ENCODE measurements around the gene SPEG. TPM values are rescaled to one million over a fixed set of nuclear protein-coding genes. Genes with fewer than 3 reads are reported as not detected.

Gene SPEG
- total RNA-seq, 2 donors from 2014 or later: 2.9 to 3.6 TPM

GRCh38 chr2:219539926-219540678 lies 105.5 kb downstream of the SPEG start:
- peaks cover 37% of the 10 kb centered on the region for H3K4me1 ChIP-seq
- no peaks in the 10 kb centered on the region for H3K27me3 ChIP-seq
- H3K27ac ChIP-seq: no peak overlapping the region
- 87 to 90% methylated on average over 2 to 15 of the region's 46 CpGs for WGBS, 2 donors
- ATAC-seq (no peak), DNase-seq (no peak)
- peaks cover 0 to 18% of the 10 kb centered on the region in 2 donors for H3K36me3 ChIP-seq (replicated peaks in 1 of 2; ENCODE audit: insufficient read depth in 1 of 2, low read depth in 2 of 2)
- no peak overlapping the region for H3K4me3 ChIP-seq
- no peaks in the 10 kb centered on the region for H3K9me3 ChIP-seq
- intact Hi-C loops (cut with DNase I): loop anchor here (5.0 kb wide), 1 partner anchor 97 kb away; no protein-coding TSS in a partner anchor
- TF ChIP-seq, protein P1, sequence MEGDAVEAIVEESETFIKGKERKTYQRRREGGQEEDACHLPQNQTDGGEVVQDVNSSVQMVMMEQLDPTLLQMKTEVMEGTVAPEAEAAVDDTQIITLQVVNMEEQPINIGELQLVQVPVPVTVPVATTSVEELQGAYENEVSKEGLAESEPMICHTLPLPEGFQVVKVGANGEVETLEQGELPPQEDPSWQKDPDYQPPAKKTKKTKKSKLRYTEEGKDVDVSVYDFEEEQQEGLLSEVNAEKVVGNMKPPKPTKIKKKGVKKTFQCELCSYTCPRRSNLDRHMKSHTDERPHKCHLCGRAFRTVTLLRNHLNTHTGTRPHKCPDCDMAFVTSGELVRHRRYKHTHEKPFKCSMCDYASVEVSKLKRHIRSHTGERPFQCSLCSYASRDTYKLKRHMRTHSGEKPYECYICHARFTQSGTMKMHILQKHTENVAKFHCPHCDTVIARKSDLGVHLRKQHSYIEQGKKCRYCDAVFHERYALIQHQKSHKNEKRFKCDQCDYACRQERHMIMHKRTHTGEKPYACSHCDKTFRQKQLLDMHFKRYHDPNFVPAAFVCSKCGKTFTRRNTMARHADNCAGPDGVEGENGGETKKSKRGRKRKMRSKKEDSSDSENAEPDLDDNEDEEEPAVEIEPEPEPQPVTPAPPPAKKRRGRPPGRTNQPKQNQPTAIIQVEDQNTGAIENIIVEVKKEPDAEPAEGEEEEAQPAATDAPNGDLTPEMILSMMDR (IDR thresholded peaks at IDR 0.05): no peak
- TF ChIP-seq POLR2A (IDR thresholded peaks at IDR 0.05): no peak

- WGBS, 2 donors: 81 to 90% methylated on average over 11 to 12 of the region's 12 CpGs
- Histone ChIP-seq H3K9me3 (no peaks in the 10 kb centered on the region), H3K4me3 (no peak overlapping the region), H3K4me1 (peaks cover 37% of the 10 kb centered on the region), H3K36me3 (replicated peaks in 1 of 2; ENCODE audit: insufficient read depth in 1 of 2, low read depth in 2 of 2) (peaks cover 0 to 18% of the 10 kb centered on the region in 2 donors), H3K27ac (no peak overlapping the region), H3K27me3 (no peaks in the 10 kb centered on the region)
- ATAC-seq (no peak), DNase-seq (no peak)
- intact Hi-C loops (cut with DNase I): no loop called here
- TF ChIP-seq, protein P1 (IDR thresholded peaks at IDR 0.05): no peak
- TF ChIP-seq POLR2A (IDR thresholded peaks at IDR 0.05): no peak
These were observed 106.3 kb downstream of the SPEG start for GRCh38 chr2:219540784-219541504.

DNA sequence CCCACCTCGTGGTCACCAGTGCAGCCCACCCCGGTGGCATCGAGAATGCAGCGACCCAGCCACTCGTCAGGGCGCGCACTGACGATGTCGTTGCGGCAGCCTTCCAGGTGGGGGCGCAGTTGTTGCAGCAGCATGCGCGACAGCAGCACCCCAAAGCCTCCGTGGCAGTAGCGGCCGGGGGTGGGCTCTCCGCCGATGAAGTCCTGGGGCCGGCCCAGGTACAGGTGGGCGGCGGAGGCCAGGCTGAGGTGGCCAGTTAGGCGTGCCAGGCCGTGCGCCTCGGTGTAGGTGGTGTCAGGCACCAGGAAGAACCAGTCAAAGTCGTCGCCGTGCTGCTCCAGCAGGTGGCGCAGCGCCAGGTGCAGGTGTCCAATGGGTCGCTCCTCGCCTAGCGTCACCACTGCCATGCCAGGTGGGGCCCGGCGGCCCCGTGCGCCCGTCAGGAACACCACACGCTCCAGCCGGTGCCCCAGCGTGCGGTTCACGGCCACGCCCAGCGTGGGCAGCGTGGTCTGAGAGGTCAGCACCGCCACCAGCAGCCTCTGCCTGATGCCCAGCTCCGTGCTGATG lies 107.1 kb downstream of the SPEG start:
- intact Hi-C loops (cut with DNase I): no loop called here
- Histone ChIP-seq H3K4me1 (peaks cover 37% of the 10 kb centered on the region), H3K27me3 (no peaks in the 10 kb centered on the region), H3K9me3 (no peaks in the 10 kb centered on the region), H3K27ac (peak overlapping the region in 2 of 4 donors; percentile 97 to 98), H3K4me3 (no peak overlapping the region), H3K36me3 (replicated peaks in 1 of 2; ENCODE audit: insufficient read depth in 1 of 2, low read depth in 2 of 2) (peaks cover 0 to 18% of the 10 kb centered on the region in 2 donors)
- DNase-seq: peak; percentile 93 to 95 (median 94)
- peak in 2 of 3 donors; percentile 34 to 49 for TF ChIP-seq POLR2A (IDR thresholded peaks at IDR 0.05)
- TF ChIP-seq, protein P1 (IDR thresholded peaks at IDR 0.05): peak; percentile 77 to 99 (median 91)
- peak; percentile 53 for ATAC-seq
- 2 to 4% methylated on average over 21 to 48 of the region's 48 CpGs for WGBS, 2 donors

DNA sequence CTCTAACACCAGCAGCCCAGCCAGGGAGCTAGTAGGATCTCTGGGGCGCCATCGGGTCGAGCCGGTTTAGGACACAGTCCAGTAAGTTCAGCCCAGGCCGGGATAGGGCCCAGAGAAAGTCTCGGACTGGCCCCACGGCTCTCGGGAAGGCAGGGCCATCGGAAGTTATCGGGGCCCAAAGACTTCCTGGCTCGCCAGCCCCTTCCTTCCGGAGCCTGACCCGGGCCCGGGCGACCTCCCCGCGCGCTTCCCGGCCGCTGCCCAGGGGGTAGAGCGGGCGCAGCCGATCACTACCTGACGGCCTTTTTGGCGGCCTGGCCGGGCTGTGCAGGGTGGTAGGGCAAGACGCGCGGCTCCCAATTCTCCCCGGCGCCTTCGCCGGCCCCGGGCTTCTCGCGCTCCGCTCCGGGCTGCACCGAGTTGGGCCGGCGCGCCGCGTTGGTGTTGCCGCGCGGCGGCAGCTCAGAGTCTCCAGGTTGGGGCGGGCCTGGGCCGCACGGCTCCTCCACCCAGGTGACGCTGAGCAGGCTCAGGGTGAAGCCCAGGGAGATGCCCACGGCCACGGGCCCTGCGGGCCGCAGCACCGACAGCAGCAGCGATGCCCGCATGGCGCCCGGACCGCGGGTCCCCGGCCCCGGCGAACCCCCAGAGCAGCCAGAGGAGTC lies 108.4 kb downstream of the SPEG start:
- TF ChIP-seq POLR2A (IDR thresholded peaks at IDR 0.05): no peak
- TF ChIP-seq, protein P1 (IDR thresholded peaks at IDR 0.05): peak in 1 of 7 experiments; percentile 6
- intact Hi-C loops (cut with DNase I): no loop called here
- 0 to 1% methylated on average over 17 to 58 of the region's 66 CpGs for WGBS, 2 donors
- Histone ChIP-seq H3K4me3 (peak overlapping the region; percentile 92 to 95), H3K27ac (peak overlapping the region; percentile 94 to 98 (median 97)), H3K4me1 (peaks cover 37% of the 10 kb centered on the region), H3K27me3 (no peaks in the 10 kb centered on the region), H3K9me3 (no peaks in the 10 kb centered on the region), H3K36me3 (replicated peaks in 1 of 2; ENCODE audit: insufficient read depth in 1 of 2, low read depth in 2 of 2) (peaks cover 0 to 18% of the 10 kb centered on the region in 2 donors)
- peak in 3 of 4 donors; percentile 39 to 51 (median 46) for DNase-seq
- peak; percentile 30 for ATAC-seq

Measured in body of pancreas (tissue), 4 donors.